ENCODE data around the gene LMOD2. TPM values are rescaled to one million over a fixed set of nuclear protein-coding genes. Genes with fewer than 3 reads are reported as not detected.

The LMOD2 gene
- total RNA-seq, 1 experiment from 2014 or later, result not detected

DNA sequence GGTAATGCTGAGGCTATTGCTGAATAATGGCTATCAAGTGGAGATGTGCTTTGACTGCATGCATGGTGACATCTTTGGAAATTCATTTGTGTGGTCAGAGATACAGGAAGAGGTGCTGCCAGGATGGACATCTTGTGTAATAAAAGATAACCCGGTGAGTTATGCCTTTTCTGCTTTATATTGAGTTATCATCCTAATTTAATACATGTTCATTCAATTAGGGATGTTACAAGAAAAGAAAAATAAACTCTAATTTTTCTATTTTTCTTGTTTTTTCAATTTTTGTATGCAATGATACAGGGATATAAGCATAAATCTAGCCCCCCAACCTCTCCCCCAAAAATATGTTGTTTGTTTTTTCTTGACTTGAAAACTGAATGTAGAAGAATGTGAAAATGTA lies 26.4 kb upstream of the LMOD2 start:
- H3K23me2 ChIP-seq (ENCODE audit: insufficient read length, low read depth, low read length, poor library complexity, severe bottlenecking), result no peaks in the 10 kb centered on the region

More for the DNA sequence above, 26.4 kb upstream of the LMOD2 start:
- Histone ChIP-seq H3K27me3 (ENCODE audit: insufficient read depth, low read length) (no peaks in the 10 kb centered on the region; the same call in 1 of the 2 replicates), H2AFZ (ENCODE audit: low read length) (no peak overlapping the region), H4K20me1 (ENCODE audit: control insufficient read depth, insufficient read depth, insufficient read length) (no peaks in the 10 kb centered on the region), H3K4ac (ENCODE audit: low read depth, low read length) (no peak overlapping the region), H3K27ac (ENCODE audit: insufficient read length, low read depth, low read length) (no peak overlapping the region), H3K23ac (ENCODE audit: insufficient read length, low read depth, low read length) (no peak overlapping the region), H3K9me3 (ENCODE audit: control insufficient read depth, low read depth, low read length) (no peaks in the 10 kb centered on the region), H2BK15ac (ENCODE audit: low read depth, low read length) (no peak overlapping the region), H3T11ph (ENCODE audit: low read length) (no peak overlapping the region), H2BK120ac (ENCODE audit: low read depth, low read length, poor library complexity, severe bottlenecking) (no peak overlapping the region), H3K79me2 (ENCODE audit: insufficient read depth, low read length) (no peaks in the 10 kb centered on the region), H2BK20ac (ENCODE audit: low read depth, low read length, poor library complexity, severe bottlenecking) (no peak overlapping the region), H4K5ac (ENCODE audit: insufficient read length, low read depth, low read length) (no peak overlapping the region), H3K79me1 (ENCODE audit: insufficient read depth, low read depth, low read length, poor library complexity, severe bottlenecking) (no peaks in the 10 kb centered on the region), H3K56ac (ENCODE audit: insufficient read length, low read depth, low read length) (no peak overlapping the region), H3K18ac (ENCODE audit: insufficient read length, low read depth, low read length) (no peak overlapping the region), H2AK5ac (ENCODE audit: insufficient read length, low read length) (no peak overlapping the region), H3K4me2 (ENCODE audit: insufficient read depth, insufficient read length, low read length) (no peak overlapping the region), H2BK12ac (ENCODE audit: insufficient read length, low read depth, low read length) (no peak overlapping the region), H3K9ac (ENCODE audit: extremely low read depth, insufficient read length, low read length) (no peak overlapping the region), H2BK5ac (ENCODE audit: insufficient read length, low read length) (no peak overlapping the region), H4K8ac (replicated peaks; ENCODE audit: insufficient read length, low read depth, low read length) (no peak overlapping the region), H3K4me1 (ENCODE audit: insufficient read depth, low read length) (peaks cover 5% of the 10 kb centered on the region; the same call in 1 of the 2 replicates), H4K91ac (ENCODE audit: insufficient read length, low read depth, low read length) (no peak overlapping the region), H3K14ac (ENCODE audit: insufficient read depth, low read length) (no peak overlapping the region)
- no peaks in the 10 kb centered on the region for H3K9me3 Mint-ChIP-seq
- DNase-seq, result no peak
- H3K4me3 Mint-ChIP-seq, result no peak overlapping the region
- H3K27me3 Mint-ChIP-seq (ENCODE audit: low read depth), result no peaks in the 10 kb centered on the region
- no CpG with 5 or more reads among the region's 1 CpG for WGBS (ENCODE audit: extremely low coverage, insufficient read length, low lambda C conversion rate)
- TF ChIP-seq, protein P1, sequence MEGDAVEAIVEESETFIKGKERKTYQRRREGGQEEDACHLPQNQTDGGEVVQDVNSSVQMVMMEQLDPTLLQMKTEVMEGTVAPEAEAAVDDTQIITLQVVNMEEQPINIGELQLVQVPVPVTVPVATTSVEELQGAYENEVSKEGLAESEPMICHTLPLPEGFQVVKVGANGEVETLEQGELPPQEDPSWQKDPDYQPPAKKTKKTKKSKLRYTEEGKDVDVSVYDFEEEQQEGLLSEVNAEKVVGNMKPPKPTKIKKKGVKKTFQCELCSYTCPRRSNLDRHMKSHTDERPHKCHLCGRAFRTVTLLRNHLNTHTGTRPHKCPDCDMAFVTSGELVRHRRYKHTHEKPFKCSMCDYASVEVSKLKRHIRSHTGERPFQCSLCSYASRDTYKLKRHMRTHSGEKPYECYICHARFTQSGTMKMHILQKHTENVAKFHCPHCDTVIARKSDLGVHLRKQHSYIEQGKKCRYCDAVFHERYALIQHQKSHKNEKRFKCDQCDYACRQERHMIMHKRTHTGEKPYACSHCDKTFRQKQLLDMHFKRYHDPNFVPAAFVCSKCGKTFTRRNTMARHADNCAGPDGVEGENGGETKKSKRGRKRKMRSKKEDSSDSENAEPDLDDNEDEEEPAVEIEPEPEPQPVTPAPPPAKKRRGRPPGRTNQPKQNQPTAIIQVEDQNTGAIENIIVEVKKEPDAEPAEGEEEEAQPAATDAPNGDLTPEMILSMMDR (conservative IDR thresholded peaks at IDR 0.05), result no peak
- peaks cover 3 to 6% of the 10 kb centered on the region in 2 experiments; a peak in 3 of 4 replicates for H3K4me1 Mint-ChIP-seq
- no peak overlapping the region for H3K27ac Mint-ChIP-seq
- no peaks in the 10 kb centered on the region for H3K36me3 Mint-ChIP-seq (ENCODE audit: insufficient read depth in 1 of 3, low read depth in 3 of 3)

All from H9 (cell line).